Measurements from ENCODE around the gene ANKRD30B.
"Not testable (repeated sequence)": the region's sequence is repeated elsewhere in the genome, so short reads cannot be mapped to it uniquely, and the experiment has no call there.

The ANKRD30B gene

GRCh38 chr18:14811081-14811480, 63.1 kb downstream of the ANKRD30B start:
- not testable (repeated sequence) for H3K27ac ChIP-seq (ENCODE audit: low read length, poor library complexity, severe bottlenecking); H3K4me1 ChIP-seq (ENCODE audit: control insufficient read depth, insufficient read depth, low read depth, low read length); H3K23ac ChIP-seq (ENCODE audit: low read length in 2 of 2); H3K14ac ChIP-seq (ENCODE audit: low read length in 2 of 2); H3K27me3 ChIP-seq (ENCODE audit: control insufficient read depth in 1 of 2, insufficient read depth in 1 of 2, low read length in 2 of 2); H3K9ac ChIP-seq (ENCODE audit: low read length); H4K8ac ChIP-seq (ENCODE audit: low read length); H2AFZ ChIP-seq (ENCODE audit: low read depth, low read length); H3K9me3 ChIP-seq (ENCODE audit: control insufficient read depth, low read length); H2BK15ac ChIP-seq (ENCODE audit: low read depth, poor library complexity, severe bottlenecking); H3K18ac ChIP-seq (ENCODE audit: low read depth in 1 of 2, low read length in 2 of 2); H3K36me3 ChIP-seq (ENCODE audit: control insufficient read depth in 1 of 2, insufficient read depth in 2 of 2, low read depth in 1 of 2, low read length in 2 of 2); H2BK12ac ChIP-seq (ENCODE audit: low read length in 2 of 2); H2AK5ac ChIP-seq (ENCODE audit: low read length, severe bottlenecking); H4K91ac ChIP-seq (ENCODE audit: low read length); H3K4me2 ChIP-seq (ENCODE audit: low read length, poor library complexity, severe bottlenecking); H3K79me1 ChIP-seq (replicated peaks; ENCODE audit: low read length, poor library complexity, severe bottlenecking); DNase-seq; H2BK120ac ChIP-seq (ENCODE audit: low read depth, low read length); H3K4ac ChIP-seq (ENCODE audit: low read depth in 1 of 2, low read length in 2 of 2); H2BK5ac ChIP-seq (ENCODE audit: low read depth, low read length, poor library complexity, severe bottlenecking); H3K4me3 ChIP-seq (ENCODE audit: insufficient read depth in 1 of 2, low read depth in 1 of 2, low read length in 2 of 2)
- 99% methylated on average over 7 of the region's 13 CpGs for WGBS

DNA sequence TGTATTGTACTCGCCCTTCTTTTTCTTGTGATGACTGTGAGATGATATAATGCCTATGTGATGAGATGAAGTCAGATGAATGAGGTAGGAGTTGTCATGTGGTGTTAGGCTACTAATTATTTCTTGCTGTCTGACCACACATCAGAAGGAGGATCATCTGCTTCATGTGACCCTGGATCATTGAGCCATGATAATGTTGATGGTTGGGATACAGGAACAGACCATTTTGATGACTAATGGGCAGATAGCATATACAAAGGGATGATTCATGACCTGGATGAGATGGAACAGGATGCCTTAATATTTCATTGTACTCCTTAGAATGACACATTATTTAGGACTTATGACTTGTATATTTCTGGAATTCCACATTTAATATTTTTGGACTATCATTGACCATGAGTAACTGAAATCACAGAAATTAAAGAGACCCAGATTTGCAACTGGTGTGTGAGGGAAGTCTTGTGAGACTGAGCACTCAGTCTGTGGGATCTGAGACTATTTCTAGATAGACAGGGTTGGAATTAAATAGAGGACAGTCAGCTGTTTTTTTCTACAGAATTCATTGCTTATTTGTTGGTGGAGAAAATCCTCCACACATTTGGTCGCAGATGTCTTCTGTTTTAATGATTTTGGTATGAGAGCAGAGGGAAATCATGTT, 79.1 kb downstream of the ANKRD30B start:
- H4K91ac ChIP-seq (ENCODE audit: low read length); H2AFZ ChIP-seq (ENCODE audit: low read depth, low read length); H3K23ac ChIP-seq (ENCODE audit: low read length in 2 of 2); H4K8ac ChIP-seq (ENCODE audit: low read length); H2BK15ac ChIP-seq (ENCODE audit: low read depth, poor library complexity, severe bottlenecking); H3K14ac ChIP-seq (ENCODE audit: low read length in 2 of 2); H2BK5ac ChIP-seq (ENCODE audit: low read depth, low read length, poor library complexity, severe bottlenecking); H3K4me1 ChIP-seq (ENCODE audit: control insufficient read depth, insufficient read depth, low read depth, low read length); H3K4me2 ChIP-seq (ENCODE audit: low read length, poor library complexity, severe bottlenecking); H3K9me3 ChIP-seq (ENCODE audit: control insufficient read depth, low read length); H3K27ac ChIP-seq (ENCODE audit: low read length, poor library complexity, severe bottlenecking); H3K4me3 ChIP-seq (ENCODE audit: insufficient read depth in 1 of 2, low read depth in 1 of 2, low read length in 2 of 2); H3K18ac ChIP-seq (ENCODE audit: low read depth in 1 of 2, low read length in 2 of 2); H3K36me3 ChIP-seq (ENCODE audit: control insufficient read depth in 1 of 2, insufficient read depth in 2 of 2, low read depth in 1 of 2, low read length in 2 of 2); H3K27me3 ChIP-seq (ENCODE audit: control insufficient read depth in 1 of 2, insufficient read depth in 1 of 2, low read length in 2 of 2); H2AK5ac ChIP-seq (ENCODE audit: low read length, severe bottlenecking); H3K79me1 ChIP-seq (replicated peaks; ENCODE audit: low read length, poor library complexity, severe bottlenecking); H2BK120ac ChIP-seq (ENCODE audit: low read depth, low read length); H3K9ac ChIP-seq (ENCODE audit: low read length); DNase-seq; H3K4ac ChIP-seq (ENCODE audit: low read depth in 1 of 2, low read length in 2 of 2); H2BK12ac ChIP-seq (ENCODE audit: low read length in 2 of 2): not testable (repeated sequence)
- WGBS: 43% methylated on average over 1 of the region's 2 CpGs

- H3K4ac ChIP-seq (ENCODE audit: low read depth in 1 of 2, low read length in 2 of 2); H3K18ac ChIP-seq (ENCODE audit: low read depth in 1 of 2, low read length in 2 of 2); H3K36me3 ChIP-seq (ENCODE audit: control insufficient read depth in 1 of 2, insufficient read depth in 2 of 2, low read depth in 1 of 2, low read length in 2 of 2); H2AK5ac ChIP-seq (ENCODE audit: low read length, severe bottlenecking); H3K14ac ChIP-seq (ENCODE audit: low read length in 2 of 2); H3K79me1 ChIP-seq (replicated peaks; ENCODE audit: low read length, poor library complexity, severe bottlenecking); H3K9ac ChIP-seq (ENCODE audit: low read length); H3K9me3 ChIP-seq (ENCODE audit: control insufficient read depth, low read length); H2BK12ac ChIP-seq (ENCODE audit: low read length in 2 of 2); H3K4me1 ChIP-seq (ENCODE audit: control insufficient read depth, insufficient read depth, low read depth, low read length); H4K8ac ChIP-seq (ENCODE audit: low read length); H3K27ac ChIP-seq (ENCODE audit: low read length, poor library complexity, severe bottlenecking); H2BK120ac ChIP-seq (ENCODE audit: low read depth, low read length); H4K91ac ChIP-seq (ENCODE audit: low read length); H2BK5ac ChIP-seq (ENCODE audit: low read depth, low read length, poor library complexity, severe bottlenecking); H3K4me3 ChIP-seq (ENCODE audit: insufficient read depth in 1 of 2, low read depth in 1 of 2, low read length in 2 of 2); DNase-seq; H3K27me3 ChIP-seq (ENCODE audit: control insufficient read depth in 1 of 2, insufficient read depth in 1 of 2, low read length in 2 of 2); H3K23ac ChIP-seq (ENCODE audit: low read length in 2 of 2); H3K4me2 ChIP-seq (ENCODE audit: low read length, poor library complexity, severe bottlenecking); H2BK15ac ChIP-seq (ENCODE audit: low read depth, poor library complexity, severe bottlenecking); H2AFZ ChIP-seq (ENCODE audit: low read depth, low read length): not testable (repeated sequence)
- no CpG with 5 or more reads among the region's 2 CpGs for WGBS
Observed at GRCh38 chr18:14841607-14842006, 93.6 kb downstream of the ANKRD30B start.

- H3K4ac ChIP-seq (ENCODE audit: low read depth in 1 of 2, low read length in 2 of 2); H3K18ac ChIP-seq (ENCODE audit: low read depth in 1 of 2, low read length in 2 of 2); H3K36me3 ChIP-seq (ENCODE audit: control insufficient read depth in 1 of 2, insufficient read depth in 2 of 2, low read depth in 1 of 2, low read length in 2 of 2); H3K4me1 ChIP-seq (ENCODE audit: control insufficient read depth, insufficient read depth, low read depth, low read length); DNase-seq; H3K9me3 ChIP-seq (ENCODE audit: control insufficient read depth, low read length); H2BK120ac ChIP-seq (ENCODE audit: low read depth, low read length); H2BK15ac ChIP-seq (ENCODE audit: low read depth, poor library complexity, severe bottlenecking); H3K27me3 ChIP-seq (ENCODE audit: control insufficient read depth in 1 of 2, insufficient read depth in 1 of 2, low read length in 2 of 2); H2AFZ ChIP-seq (ENCODE audit: low read depth, low read length); H3K14ac ChIP-seq (ENCODE audit: low read length in 2 of 2); H2AK5ac ChIP-seq (ENCODE audit: low read length, severe bottlenecking); H3K4me2 ChIP-seq (ENCODE audit: low read length, poor library complexity, severe bottlenecking); H3K23ac ChIP-seq (ENCODE audit: low read length in 2 of 2); H2BK5ac ChIP-seq (ENCODE audit: low read depth, low read length, poor library complexity, severe bottlenecking); H3K79me1 ChIP-seq (replicated peaks; ENCODE audit: low read length, poor library complexity, severe bottlenecking); H3K4me3 ChIP-seq (ENCODE audit: insufficient read depth in 1 of 2, low read depth in 1 of 2, low read length in 2 of 2); H3K27ac ChIP-seq (ENCODE audit: low read length, poor library complexity, severe bottlenecking); H4K8ac ChIP-seq (ENCODE audit: low read length); H2BK12ac ChIP-seq (ENCODE audit: low read length in 2 of 2); H4K91ac ChIP-seq (ENCODE audit: low read length); H3K9ac ChIP-seq (ENCODE audit: low read length): not testable (repeated sequence)
- WGBS: no CpG with 5 or more reads among the region's 2 CpGs
Observed at GRCh38 chr18:14851533-14851932, 103.6 kb downstream of the ANKRD30B start.
